H1 (cell line): Measurements from ENCODE around the gene PDXDC1. TPM values are rescaled to one million over a fixed set of nuclear protein-coding genes. Genes with fewer than 3 reads are reported as not detected.

ENCODE experiments used
- CTCF ChIA-PET: fragments of 300-600 bp; sonication (Branson Sonifier 250); formaldehyde crosslinking; loops from one replicate; lab custom pipeline; 2021; ENCODE audit not compliant: partially characterized antibody; lab: Charles Lee
- POLR2A ChIA-PET: fragments of 300-600 bp; sonication (Branson Sonifier 250); formaldehyde crosslinking; loops from one replicate; lab custom pipeline; 2021; ENCODE audit warnings: inconsistent platforms; ENCODE audit not compliant: partially characterized antibody; lab: Charles Lee
- DNase-seq, 2 experiments: peaks; one replicate each; pipeline versions ENCODE4 v3.0.0 to v3.0.0-alpha.2; 2010 to 2022; ENCODE audit warnings: low spot score in 2 of 2, low read depth in 1 of 2, mixed read lengths in 1 of 2
- FAIRE-seq: peaks from 2 replicates; lab custom pipeline; 2011; peaks lifted over from hg19 to GRCh38; lab: Jason Lieb, UNC
- H2AFZ ChIP-seq: 2 replicates; pipeline ENCODE4 v1.8.1; 2012; ENCODE audit warnings: low read length, inconsistent platforms
- H2AK5ac ChIP-seq: 2 replicates; pipeline ENCODE4 v1.6.1; 2013; ENCODE audit warnings: low read depth, low read length
- H2BK120ac ChIP-seq: replicated peaks from 2 replicates; pipeline ENCODE3; 2013; ENCODE audit warnings: low read depth, low read length, inconsistent platforms
- H2BK12ac ChIP-seq: 2 replicates; pipeline ENCODE4 v1.6.1; 2013; ENCODE audit warnings: low read depth, low read length
- H2BK15ac ChIP-seq: 2 replicates; pipeline ENCODE4 v1.6.1; 2013; ENCODE audit warnings: low read length
- H2BK20ac ChIP-seq: 2 replicates; pipeline ENCODE4 v1.6.1; 2013; ENCODE audit warnings: low read length
- H2BK5ac ChIP-seq: 2 replicates; pipeline ENCODE4 v1.6.1; 2013; ENCODE audit warnings: low read depth, low read length
- H3K14ac ChIP-seq: 2 replicates; pipeline ENCODE4 v1.6.1; 2013; ENCODE audit warnings: inconsistent platforms; ENCODE audit not compliant: insufficient read length
- H3K18ac ChIP-seq: 2 replicates; pipeline ENCODE4 v1.6.1; 2013; ENCODE audit warnings: low read length; ENCODE audit errors: extremely low read depth
- H3K23ac ChIP-seq: 2 replicates; pipeline ENCODE4 v1.6.1; 2013; ENCODE audit warnings: inconsistent platforms; ENCODE audit not compliant: insufficient read length
- H3K23me2 ChIP-seq: 2 replicates; pipeline ENCODE4 v1.6.1; 2013; ENCODE audit warnings: low read depth, low read length
- H3K27ac ChIP-seq: 2 replicates; pipeline ENCODE4 v1.6.1; 2011; ENCODE audit warnings: low read depth, low read length, inconsistent platforms
- H3K27me3 ChIP-seq, 4 experiments: replicated peaks in 1 of 4; 1 replicate in 1 of 4; 2 replicates in 3 of 4; pipeline versions ENCODE4 v1.6.1 to v1.8.1; 2011 to 2013; ENCODE audit warnings: low read length in 3 of 4, mild to moderate bottlenecking in 3 of 4, inconsistent platforms in 2 of 4, mixed read lengths in 2 of 4, moderate library complexity in 1 of 4; ENCODE audit not compliant: control insufficient read depth in 3 of 4, insufficient read depth in 3 of 4; ENCODE audit errors: extremely low read depth in 1 of 4
- H3K36me3 ChIP-seq, 4 experiments: 2 replicates each; pipeline versions ENCODE4 v1.6.1 to v1.8.1; 2011 to 2013; ENCODE audit warnings: mild to moderate bottlenecking in 4 of 4, low read length in 3 of 4, moderate library complexity in 2 of 4, control low read depth in 1 of 4, inconsistent platforms in 1 of 4; ENCODE audit not compliant: insufficient read depth in 4 of 4, control insufficient read depth in 2 of 4
- H3K4ac ChIP-seq: replicated peaks from 2 replicates; pipeline ENCODE3; 2013; ENCODE audit warnings: low read length, low read depth, mixed read lengths, inconsistent platforms; ENCODE audit not compliant: insufficient read length
- H3K4me1 ChIP-seq, 4 experiments: replicated peaks in 1 of 4; 1 replicate in 1 of 4; 2 replicates in 3 of 4; pipeline versions ENCODE4 v1.6.1 to v1.8.1; 2011 to 2013; ENCODE audit warnings: low read length in 3 of 4, inconsistent platforms in 2 of 4, mixed read lengths in 1 of 4; ENCODE audit not compliant: insufficient read depth in 4 of 4, control insufficient read depth in 3 of 4
- H3K4me2 ChIP-seq, 2 experiments: 2 replicates each; pipeline versions ENCODE4 v1.6.1 to v1.8.1; 2011 to 2013; ENCODE audit warnings: low read depth in 2 of 2, low read length in 2 of 2, control low read depth in 1 of 2, inconsistent platforms in 1 of 2, mild to moderate bottlenecking in 1 of 2; ENCODE audit not compliant: insufficient read depth in 1 of 2
- H3K4me3 ChIP-seq, 4 experiments: fragments of 200-600, 300-600 bp in 1 of 4; sonication (generic), shearing (Covaris generic), sonication (Bioruptor Twin) in 1 of 4; 2 replicates each; pipeline versions ENCODE4 v1.5.1 to v1.8.1; 2011 to 2016; ENCODE audit warnings: low read length in 4 of 4, low read depth in 3 of 4, control low read depth in 2 of 4, inconsistent platforms in 2 of 4, mild to moderate bottlenecking in 2 of 4, mixed read lengths in 1 of 4, moderate library complexity in 1 of 4; ENCODE audit not compliant: insufficient read depth in 2 of 4; ENCODE audit errors: extremely low read depth in 1 of 4
- H3K56ac ChIP-seq: replicated peaks from 2 replicates; pipeline ENCODE3; 2013; ENCODE audit warnings: low read depth, mild to moderate bottlenecking, mixed read lengths, low read length, inconsistent platforms; ENCODE audit not compliant: insufficient read length
- H3K79me1 ChIP-seq: 2 replicates; pipeline ENCODE4 v1.6.1; 2013; ENCODE audit warnings: low read depth, low read length, control low read depth
- H3K79me2 ChIP-seq, 2 experiments: 2 replicates each; pipeline versions ENCODE4 v1.6.1 to v1.8.1; 2012 to 2013; ENCODE audit warnings: low read length in 2 of 2, mild to moderate bottlenecking in 2 of 2, inconsistent platforms in 1 of 2; ENCODE audit not compliant: insufficient read depth in 2 of 2, control insufficient read depth in 1 of 2
- H3K9ac ChIP-seq, 4 experiments: replicated peaks in 1 of 4; 1 replicate in 1 of 4; 2 replicates in 3 of 4; pipeline versions ENCODE4 v1.6.1 to v1.8.1; 2011 to 2013; ENCODE audit warnings: low read depth in 3 of 4, low read length in 3 of 4, control low read depth in 2 of 4, mild to moderate bottlenecking in 2 of 4, moderate library complexity in 2 of 4, inconsistent platforms in 1 of 4; ENCODE audit errors: extremely low read depth in 1 of 4
- H3K9me3 ChIP-seq, 2 experiments: 2 replicates each; pipeline versions ENCODE4 v1.6.1 to v1.8.1; 2012 to 2013; ENCODE audit warnings: mild to moderate bottlenecking in 2 of 2, moderate library complexity in 2 of 2, control low read depth in 1 of 2, inconsistent platforms in 1 of 2, low read depth in 1 of 2, low read length in 1 of 2, mixed read lengths in 1 of 2; ENCODE audit not compliant: insufficient read depth in 2 of 2
- H4K20me1 ChIP-seq, 2 experiments: replicated peaks in 1 of 2; 2 replicates each; pipeline versions ENCODE3 to v1.8.1; 2011 to 2013; ENCODE audit warnings: inconsistent platforms in 2 of 2, low read length in 2 of 2, mild to moderate bottlenecking in 1 of 2; ENCODE audit not compliant: insufficient read depth in 2 of 2, control insufficient read depth in 1 of 2
- H4K5ac ChIP-seq: 2 replicates; pipeline ENCODE4 v1.6.1; 2013; ENCODE audit warnings: low read length, low read depth, mixed read lengths, inconsistent platforms; ENCODE audit not compliant: insufficient read length
- H4K8ac ChIP-seq: 2 replicates; pipeline ENCODE4 v1.8.0; 2013; ENCODE audit warnings: mild to moderate bottlenecking, moderate library complexity, low read length, inconsistent platforms; ENCODE audit not compliant: insufficient read depth; ENCODE audit errors: extremely low read depth
- H4K91ac ChIP-seq: replicated peaks from 2 replicates; pipeline ENCODE3; 2013; ENCODE audit warnings: low read length, mixed read lengths, inconsistent platforms; ENCODE audit not compliant: insufficient read length
- GABPA ChIP-seq: IDR thresholded peaks from 2 replicates; pipeline ENCODE4 v1.6.1; 2011; ENCODE audit warnings: mild to moderate bottlenecking, low read length, moderate library complexity, borderline replicate concordance; ENCODE audit not compliant: insufficient read depth
- KDM4A ChIP-seq: IDR thresholded peaks from one replicate; pipeline ENCODE4 v1.7.1; 2012; ENCODE audit warnings: low read depth, mild to moderate bottlenecking, moderate library complexity, low read length, inconsistent platforms; ENCODE audit not compliant: severe bottlenecking
- MAFK ChIP-seq: IDR thresholded peaks from 2 replicates; pipeline ENCODE4 v1.6.1; 2012; ENCODE audit warnings: low read depth, mild to moderate bottlenecking, improper control_type of control experiment, low read length
- MAX ChIP-seq: IDR thresholded peaks from 2 replicates; pipeline ENCODE4 v1.6.1; 2012; ENCODE audit warnings: inconsistent platforms
- SP2 ChIP-seq: IDR thresholded peaks from 2 replicates; pipeline ENCODE4 v1.6.1; 2012; ENCODE audit warnings: mild to moderate bottlenecking, low read length, inconsistent platforms
- SP4 ChIP-seq: IDR thresholded peaks from 2 replicates; pipeline ENCODE4 v1.6.1; 2012; ENCODE audit warnings: low read length, inconsistent platforms
- TEAD4 ChIP-seq: IDR thresholded peaks from 2 replicates; pipeline ENCODE4 v1.6.1; 2012; ENCODE audit warnings: low read depth, low read length, inconsistent platforms, mixed read lengths
- WGBS, 2 experiments: shearing (Covaris generic) in 1 of 2; methylation state at CpG; one replicate each; pipeline versions ENCODE4 v1.1.6 to v1.1.7; 2013 to 2015; ENCODE audit warnings: low lambda C conversion rate in 2 of 2, mixed read lengths in 2 of 2, inconsistent platforms in 1 of 2, low coverage in 1 of 2, missing lambda C conversion rate in 1 of 2; ENCODE audit not compliant: insufficient replicate concordance in 2 of 2, insufficient coverage in 1 of 2, insufficient read length in 1 of 2; ENCODE audit errors: extremely low coverage in 1 of 2, missing lambda C conversion rate in 1 of 2; 5-methylcytosine and 5-hydroxymethylcytosine counted together
- polyA plus RNA-seq, 7 experiments: library from polyadenylated mRNA; depleted of rRNA in 3 of 7; stranded (reverse) in 5 of 7; unstranded in 2 of 7; fragments of >200 nt in 5 of 7; fragments of 200-250 nt in 2 of 7; gene quantifications; 1 replicate in 5 of 7; 2 replicates in 1 of 7; 4 replicates in 1 of 7; pipeline versions ENCODE4 v1.2.1 to v1.2.3, GENCODE V29; 2011 to 2013; ENCODE audit warnings: missing spikeins in 2 of 7, mixed read lengths in 2 of 7
- total RNA-seq: library from RNA; stranded (reverse); fragmentation: NEBNext Ultra II Directional; extraction: Animal tissue kit (Norgen Biotek cat#: 25700); gene quantifications from 2 replicates; pipeline ENCODE4 v1.2.1, GENCODE V29; 2021

The PDXDC1 gene
- total and polyA plus RNA-seq, 2 of the 8 experiments (the other 6 are each of a cell fraction or from before 2014, with no cell fraction given), result 56.6 to 118 TPM

GRCh38 chr16:15035163-15035729, 60.4 kb downstream of the PDXDC1 start:
- Histone ChIP-seq H3K23ac (no peak overlapping the region), H3K4ac (no peak overlapping the region), H2BK15ac (no peak overlapping the region), H2BK5ac (no peak overlapping the region), H3K23me2 (no peaks in the 10 kb centered on the region), H4K8ac (no peak overlapping the region), H2BK120ac (no peak overlapping the region), H2AK5ac (no peak overlapping the region), H3K9ac (no peak overlapping the region), H3K27me3 (no peaks in the 10 kb centered on the region), H4K91ac (no peak overlapping the region), H3K36me3 (peaks cover 20 to 79% (median 58%) of the 10 kb centered on the region in 4 experiments), H3K79me1 (no peaks in the 10 kb centered on the region; the same call in 1 of the 2 replicates), H3K56ac (no peak overlapping the region), H2BK12ac (no peak overlapping the region), H3K9me3 (no peaks in the 10 kb centered on the region), H2BK20ac (no peak overlapping the region), H3K27ac (no peak overlapping the region), H3K4me2 (no peak overlapping the region), H2AFZ (no peak overlapping the region), H4K5ac (no peak overlapping the region), H3K79me2 (no peaks in the 10 kb centered on the region), H3K14ac (no peak overlapping the region), H3K18ac (no peak overlapping the region), H3K4me3 (no peak overlapping the region), H4K20me1 (peaks cover 0 to 4% of the 10 kb centered on the region in 2 experiments), H3K4me1 (no peaks in the 10 kb centered on the region)
- ChIA-PET POLR2A (no interaction called here), CTCF (interaction anchor here (0.7 to 1.5 kb wide), 3 partner anchors 10 to 74 kb away, joined by 3 to 7 read pairs (median 3); no protein-coding TSS in a partner anchor)
- DNase-seq, result no peak
- no peak for FAIRE-seq
- TF ChIP-seq SP4, result no peak
- no peak for TF ChIP-seq KDM4A
- no peak for TF ChIP-seq TEAD4
- TF ChIP-seq MAFK, result no peak
- TF ChIP-seq GABPA, result no peak
- TF ChIP-seq SP2, result no peak
- TF ChIP-seq MAX, result no peak
- 86% methylated on average over 15 of the region's 15 CpGs; no CpG with 5 or more reads in 1 of the 2 experiments for WGBS, 2 experiments
